ENCODE data around the gene HPS4. TPM values are rescaled to one million over a fixed set of nuclear protein-coding genes. Genes with fewer than 3 reads are reported as not detected.

The HPS4 gene
- total RNA-seq, 1 experiment from 2014 or later = 48.1 TPM

DNA sequence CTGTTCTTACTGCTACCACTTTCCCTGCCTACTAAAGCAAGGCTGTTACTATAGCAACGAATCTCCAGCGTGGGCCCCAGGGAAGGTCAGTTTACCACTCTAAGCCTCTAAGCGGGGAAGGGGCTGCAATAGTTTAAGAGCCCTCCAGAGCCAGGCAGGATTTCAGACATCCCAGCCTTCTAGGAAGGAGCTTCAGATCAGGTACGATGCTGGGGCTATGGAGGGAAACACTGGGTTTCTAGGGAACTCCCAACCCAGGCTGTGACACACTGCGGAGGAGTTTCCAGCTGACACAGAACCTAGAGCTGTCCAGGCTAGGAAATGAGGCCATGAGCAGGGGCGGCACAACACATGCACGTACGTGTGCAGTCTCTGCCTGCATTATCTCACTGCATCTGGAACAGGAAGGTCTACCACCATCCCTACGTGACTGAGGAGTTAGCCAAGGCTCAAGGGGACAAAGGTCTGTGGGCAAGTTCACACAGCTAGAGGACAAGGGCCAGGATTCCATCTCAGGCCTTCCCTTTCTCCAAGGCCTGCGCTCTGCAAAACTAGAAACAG lies 20.4 kb downstream of the HPS4 start:
- H3K4me1 Mint-ChIP-seq = peaks cover 4% of the 10 kb centered on the region; the same call in 1 of the 2 replicates
- H3K9me3 Mint-ChIP-seq = no peaks in the 10 kb centered on the region
- no peak overlapping the region for H3K27ac Mint-ChIP-seq
- ATAC-seq (no peak), DNase-seq (ENCODE audit: low spot score) (no peak)
- CTCF ChIA-PET = interaction anchor here (1.4 to 5.0 kb wide), 2 partner anchors 97 to 210 kb away, joined by 3 to 69 read pairs; no protein-coding TSS in a partner anchor
- POLR2A ChIA-PET = interaction anchor here (1.3 kb wide), 1 partner anchor 20 kb away, joined by 3 read pairs; the partner anchor contains the start of genes HPS4 and SRRD
- no peaks in the 10 kb centered on the region for H3K27me3 Mint-ChIP-seq (ENCODE audit: low read depth)
- TF ChIP-seq NFYB (CRISPR knock-in tag; conservative IDR thresholded peaks at IDR 0.05; ENCODE audit: low read depth) (no peak), RELA (CRISPR knock-in tag; IDR thresholded peaks at IDR 0.05; ENCODE audit: borderline replicate concordance) (no peak), ZNF423 (CRISPR knock-in tag; IDR thresholded peaks at IDR 0.05) (no peak), ZNF671 (CRISPR knock-in tag; IDR thresholded peaks at IDR 0.05) (no peak), ELF4 (CRISPR knock-in tag; IDR thresholded peaks at IDR 0.05; ENCODE audit: low read depth) (no peak), CREB1 (CRISPR knock-in tag; IDR thresholded peaks at IDR 0.05) (no peak), PRRX2 (CRISPR knock-in tag; IDR thresholded peaks at IDR 0.05) (no peak), MXD4 (CRISPR knock-in tag; IDR thresholded peaks at IDR 0.05; ENCODE audit: borderline replicate concordance) (no peak)
- TF ChIP-seq, protein P1, sequence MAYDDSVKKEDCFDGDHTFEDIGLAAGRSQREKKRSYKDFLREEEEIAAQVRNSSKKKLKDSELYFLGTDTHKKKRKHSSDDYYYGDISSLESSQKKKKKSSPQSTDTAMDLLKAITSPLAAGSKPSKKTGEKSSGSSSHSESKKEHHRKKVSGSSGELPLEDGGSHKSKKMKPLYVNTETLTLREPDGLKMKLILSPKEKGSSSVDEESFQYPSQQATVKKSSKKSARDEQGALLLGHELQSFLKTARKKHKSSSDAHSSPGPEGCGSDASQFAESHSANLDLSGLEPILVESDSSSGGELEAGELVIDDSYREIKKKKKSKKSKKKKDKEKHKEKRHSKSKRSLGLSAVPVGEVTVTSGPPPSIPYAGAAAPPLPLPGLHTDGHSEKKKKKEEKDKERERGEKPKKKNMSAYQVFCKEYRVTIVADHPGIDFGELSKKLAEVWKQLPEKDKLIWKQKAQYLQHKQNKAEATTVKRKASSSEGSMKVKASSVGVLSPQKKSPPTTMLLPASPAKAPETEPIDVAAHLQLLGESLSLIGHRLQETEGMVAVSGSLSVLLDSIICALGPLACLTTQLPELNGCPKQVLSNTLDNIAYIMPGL (CRISPR knock-in tag; IDR thresholded peaks at IDR 0.05) = no peak
- TF ChIP-seq, protein P2, sequence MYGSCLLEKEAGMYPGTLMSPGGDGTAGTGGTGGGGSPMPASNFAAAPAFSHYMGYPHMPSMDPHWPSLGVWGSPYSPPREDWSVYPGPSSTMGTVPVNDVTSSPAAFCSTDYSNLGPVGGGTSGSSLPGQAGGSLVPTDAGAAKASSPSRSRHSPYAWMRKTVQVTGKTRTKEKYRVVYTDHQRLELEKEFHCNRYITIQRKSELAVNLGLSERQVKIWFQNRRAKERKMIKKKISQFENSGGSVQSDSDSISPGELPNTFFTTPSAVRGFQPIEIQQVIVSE (CRISPR knock-in tag; IDR thresholded peaks at IDR 0.05; ENCODE audit: borderline replicate concordance) = no peak
- TF ChIP-seq, protein P3, sequence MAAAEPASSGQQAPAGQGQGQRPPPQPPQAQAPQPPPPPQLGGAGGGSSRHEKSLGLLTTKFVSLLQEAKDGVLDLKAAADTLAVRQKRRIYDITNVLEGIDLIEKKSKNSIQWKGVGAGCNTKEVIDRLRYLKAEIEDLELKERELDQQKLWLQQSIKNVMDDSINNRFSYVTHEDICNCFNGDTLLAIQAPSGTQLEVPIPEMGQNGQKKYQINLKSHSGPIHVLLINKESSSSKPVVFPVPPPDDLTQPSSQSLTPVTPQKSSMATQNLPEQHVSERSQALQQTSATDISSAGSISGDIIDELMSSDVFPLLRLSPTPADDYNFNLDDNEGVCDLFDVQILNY (CRISPR knock-in tag; IDR thresholded peaks at IDR 0.05) = no peak
- H3K4me3 Mint-ChIP-seq = no peak overlapping the region
- peaks cover 56% of the 10 kb centered on the region for H3K36me3 Mint-ChIP-seq

DNA sequence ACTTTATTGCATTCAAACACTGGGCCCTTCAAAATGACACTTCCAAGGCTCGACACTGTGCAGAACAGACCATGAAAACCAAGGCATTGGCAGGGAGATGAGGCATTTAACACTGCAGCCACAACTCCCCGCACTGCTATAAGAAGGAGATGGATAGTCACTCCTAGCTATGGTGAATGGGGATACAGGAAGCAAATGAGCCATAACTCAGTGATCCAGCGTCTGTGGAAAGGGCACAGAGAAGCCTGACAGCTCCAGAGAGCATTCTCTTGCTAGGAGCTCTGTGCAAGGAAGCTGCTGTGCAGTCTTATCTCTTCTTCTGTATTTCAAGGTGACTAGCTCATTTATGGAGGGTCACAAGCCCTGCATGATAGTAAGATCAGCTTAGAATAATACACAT lies 20.9 kb downstream of the HPS4 start:
- Mint-ChIP-seq H3K27ac (no peak overlapping the region), H3K9me3 (no peaks in the 10 kb centered on the region), H3K36me3 (peaks cover 57% of the 10 kb centered on the region), H3K27me3 (ENCODE audit: low read depth) (no peaks in the 10 kb centered on the region), H3K4me1 (peaks cover 4% of the 10 kb centered on the region; the same call in 1 of the 2 replicates), H3K4me3 (no peak overlapping the region)
- DNase-seq (ENCODE audit: low spot score) (no peak), ATAC-seq (no peak)
- ChIA-PET CTCF (interaction anchor here (1.4 to 5.0 kb wide), 3 partner anchors 85 to 210 kb away, joined by 3 to 69 read pairs (median 20); no protein-coding TSS in a partner anchor), POLR2A (interaction anchor here (1.3 kb wide), 1 partner anchor 21 kb away, joined by 3 read pairs; the partner anchor contains the start of genes HPS4 and SRRD)
- TF ChIP-seq GRHL2 (CRISPR knock-in tag; IDR thresholded peaks at IDR 0.05; ENCODE audit: insufficient replicate concordance, severe bottlenecking) (no peak), TP53 (CRISPR knock-in tag; IDR thresholded peaks at IDR 0.05) (no peak), ETV6 (CRISPR knock-in tag; IDR thresholded peaks at IDR 0.05) (no peak), TCF7 (CRISPR knock-in tag; IDR thresholded peaks at IDR 0.05; ENCODE audit: low read depth) (no peak), ZNF423 (CRISPR knock-in tag; IDR thresholded peaks at IDR 0.05) (no peak)
- TF ChIP-seq, protein P4, sequence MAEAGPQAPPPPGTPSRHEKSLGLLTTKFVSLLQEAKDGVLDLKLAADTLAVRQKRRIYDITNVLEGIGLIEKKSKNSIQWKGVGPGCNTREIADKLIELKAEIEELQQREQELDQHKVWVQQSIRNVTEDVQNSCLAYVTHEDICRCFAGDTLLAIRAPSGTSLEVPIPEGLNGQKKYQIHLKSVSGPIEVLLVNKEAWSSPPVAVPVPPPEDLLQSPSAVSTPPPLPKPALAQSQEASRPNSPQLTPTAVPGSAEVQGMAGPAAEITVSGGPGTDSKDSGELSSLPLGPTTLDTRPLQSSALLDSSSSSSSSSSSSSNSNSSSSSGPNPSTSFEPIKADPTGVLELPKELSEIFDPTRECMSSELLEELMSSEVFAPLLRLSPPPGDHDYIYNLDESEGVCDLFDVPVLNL (CRISPR knock-in tag; IDR thresholded peaks at IDR 0.05; ENCODE audit: borderline replicate concordance, low read depth) = no peak
- TF ChIP-seq, protein P5, sequence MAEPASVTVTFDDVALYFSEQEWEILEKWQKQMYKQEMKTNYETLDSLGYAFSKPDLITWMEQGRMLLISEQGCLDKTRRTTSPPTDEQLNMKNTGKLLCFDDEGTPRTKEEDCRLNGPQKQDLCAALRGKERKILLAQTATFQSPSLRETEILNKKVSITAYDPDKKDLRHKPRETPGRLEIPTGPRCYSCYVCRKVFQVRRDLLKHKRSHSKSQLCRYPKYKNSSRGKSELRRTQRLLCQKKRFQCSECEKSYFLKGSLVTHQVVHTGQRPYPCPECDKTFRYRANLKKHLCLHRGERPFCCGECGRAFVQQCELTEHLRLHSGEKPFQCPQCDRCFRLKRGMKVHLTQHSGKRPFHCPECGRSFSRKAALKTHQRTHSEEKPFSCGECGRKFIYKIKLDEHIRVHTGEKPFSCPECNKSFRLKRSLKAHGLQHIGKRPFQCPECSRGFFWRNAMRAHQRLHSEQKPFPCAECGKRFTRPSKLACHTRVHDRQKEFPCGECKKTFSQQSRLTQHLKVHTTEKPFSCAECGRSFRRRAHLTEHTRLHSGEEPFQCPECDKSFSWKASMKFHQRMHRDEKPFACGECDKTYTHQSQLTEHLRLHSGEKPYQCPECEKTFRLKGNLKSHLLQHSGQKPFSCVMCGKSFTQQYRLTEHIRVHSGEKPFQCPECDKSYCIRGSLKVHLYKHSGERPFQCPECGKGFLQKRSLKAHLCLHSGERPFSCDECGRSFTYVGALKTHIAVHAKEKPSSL (CRISPR knock-in tag; conservative IDR thresholded peaks at IDR 0.05) = no peak
- TF ChIP-seq, protein P6, sequence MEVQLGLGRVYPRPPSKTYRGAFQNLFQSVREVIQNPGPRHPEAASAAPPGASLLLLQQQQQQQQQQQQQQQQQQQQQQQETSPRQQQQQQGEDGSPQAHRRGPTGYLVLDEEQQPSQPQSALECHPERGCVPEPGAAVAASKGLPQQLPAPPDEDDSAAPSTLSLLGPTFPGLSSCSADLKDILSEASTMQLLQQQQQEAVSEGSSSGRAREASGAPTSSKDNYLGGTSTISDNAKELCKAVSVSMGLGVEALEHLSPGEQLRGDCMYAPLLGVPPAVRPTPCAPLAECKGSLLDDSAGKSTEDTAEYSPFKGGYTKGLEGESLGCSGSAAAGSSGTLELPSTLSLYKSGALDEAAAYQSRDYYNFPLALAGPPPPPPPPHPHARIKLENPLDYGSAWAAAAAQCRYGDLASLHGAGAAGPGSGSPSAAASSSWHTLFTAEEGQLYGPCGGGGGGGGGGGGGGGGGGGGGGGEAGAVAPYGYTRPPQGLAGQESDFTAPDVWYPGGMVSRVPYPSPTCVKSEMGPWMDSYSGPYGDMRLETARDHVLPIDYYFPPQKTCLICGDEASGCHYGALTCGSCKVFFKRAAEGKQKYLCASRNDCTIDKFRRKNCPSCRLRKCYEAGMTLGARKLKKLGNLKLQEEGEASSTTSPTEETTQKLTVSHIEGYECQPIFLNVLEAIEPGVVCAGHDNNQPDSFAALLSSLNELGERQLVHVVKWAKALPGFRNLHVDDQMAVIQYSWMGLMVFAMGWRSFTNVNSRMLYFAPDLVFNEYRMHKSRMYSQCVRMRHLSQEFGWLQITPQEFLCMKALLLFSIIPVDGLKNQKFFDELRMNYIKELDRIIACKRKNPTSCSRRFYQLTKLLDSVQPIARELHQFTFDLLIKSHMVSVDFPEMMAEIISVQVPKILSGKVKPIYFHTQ (CRISPR knock-in tag; IDR thresholded peaks at IDR 0.05) = no peak
- TF ChIP-seq, protein P3 (CRISPR knock-in tag; IDR thresholded peaks at IDR 0.05) = no peak

Data from WTC11 (cell line).